GM21528 (cell line): ENCODE measurements around the gene CALML5.

Experiments used
- ATAC-seq: cut with Tn5 transposase; IDR thresholded peaks from one replicate; pipeline ENCODE4 v1.9.1; 2021; ENCODE audit warnings: mild to moderate bottlenecking, moderate library complexity; ENCODE audit not compliant: unreplicated experiment, low FRiP score

Gene CALML5

GRCh38 chr10:5499493-5500140, at the start of gene CALML5:
TSS of gene CALML5 (minus strand) at chr10:5499570. CDS start at chr10:5499438, 132 bp downstream.
- no peak for ATAC-seq

- ATAC-seq: no peak
These were observed 48.7 kb upstream of the CALML5 start for GRCh38 chr10:5547931-5548660.

- ATAC-seq: no peak
These were observed 48.2 kb upstream of the CALML5 start for GRCh38 chr10:5547681-5547930.

GRCh38 chr10:5546891-5547680, 47.7 kb upstream of the CALML5 start:
- no peak for ATAC-seq

- no peak for ATAC-seq
These were observed 46.7 kb upstream of the CALML5 start for GRCh38 chr10:5545778-5546710.

GRCh38 chr10:5545426-5545777, 46.0 kb upstream of the CALML5 start:
- no peak for ATAC-seq

GRCh38 chr10:5545011-5545410, 45.6 kb upstream of the CALML5 start:
- ATAC-seq: no peak

- no peak for ATAC-seq
These were observed 44.9 kb upstream of the CALML5 start for GRCh38 chr10:5544216-5544805.

GRCh38 chr10:5543623-5544022, 44.3 kb upstream of the CALML5 start:
- no peak for ATAC-seq

- no peak for ATAC-seq
These were observed 42.7 kb upstream of the CALML5 start for GRCh38 chr10:5542100-5542499.

GRCh38 chr10:5540891-5541290, 41.5 kb upstream of the CALML5 start:
- ATAC-seq: no peak

- ATAC-seq: no peak
These were observed 40.7 kb upstream of the CALML5 start for GRCh38 chr10:5540080-5540479.

GRCh38 chr10:5538892-5539651, 39.7 kb upstream of the CALML5 start:
- ATAC-seq: no peak

GRCh38 chr10:5538446-5538845, 39.1 kb upstream of the CALML5 start:
- no peak for ATAC-seq

- ATAC-seq: no peak
These were observed 38.3 kb upstream of the CALML5 start for GRCh38 chr10:5537684-5538083.

GRCh38 chr10:5536486-5537081, 37.2 kb upstream of the CALML5 start:
- no peak for ATAC-seq

GRCh38 chr10:5534880-5535856, 35.8 kb upstream of the CALML5 start:
- no peak for ATAC-seq
